Neuronal stem cell (in vitro differentiated cells): Measurements from ENCODE around the gene MYOC.

Source experiments
- DNase-seq: peaks from one replicate; pipeline ENCODE4 v3.0.0-alpha.2; 2013; ENCODE audit warnings: low spot score
- H2AFZ ChIP-seq: one replicate; pipeline ENCODE4 v1.6.1; 2013; ENCODE audit warnings: mild to moderate bottlenecking, low read length, inconsistent platforms
- H2AK5ac ChIP-seq: 2 replicates; pipeline ENCODE4 v1.6.1; 2013; ENCODE audit warnings: low read depth, mild to moderate bottlenecking, inconsistent platforms, low read length, moderate library complexity, mixed read lengths
- H2BK120ac ChIP-seq: 2 replicates; pipeline ENCODE4 v1.6.1; 2013; ENCODE audit warnings: low read depth, mild to moderate bottlenecking, inconsistent platforms, low read length, moderate library complexity, mixed read lengths
- H2BK12ac ChIP-seq: one replicate; pipeline ENCODE4 v1.6.1; 2013; ENCODE audit warnings: low read length, inconsistent platforms
- H2BK15ac ChIP-seq: 2 replicates; pipeline ENCODE4 v1.6.1; 2013; ENCODE audit warnings: mild to moderate bottlenecking, low read length, inconsistent platforms, mixed read lengths
- H2BK5ac ChIP-seq: one replicate; pipeline ENCODE4 v1.6.1; 2013; ENCODE audit warnings: inconsistent platforms, mild to moderate bottlenecking, low read length, moderate library complexity
- H3K14ac ChIP-seq: one replicate; pipeline ENCODE4 v1.6.1; 2013; ENCODE audit warnings: low read length, inconsistent platforms
- H3K18ac ChIP-seq: 2 replicates; pipeline ENCODE4 v1.6.1; 2013; ENCODE audit warnings: low read length, inconsistent platforms
- H3K23ac ChIP-seq: 2 replicates; pipeline ENCODE4 v1.6.1; 2013; ENCODE audit warnings: low read depth, mild to moderate bottlenecking, mixed read lengths, low read length, inconsistent platforms; ENCODE audit not compliant: poor library complexity
- H3K27ac ChIP-seq: replicated peaks from 3 replicates; pipeline ENCODE4 v1.5.1; 2013; ENCODE audit warnings: low read length, inconsistent platforms
- H3K27me3 ChIP-seq, 3 experiments: 2 replicates each; pipeline ENCODE4 v1.6.1; 2013; ENCODE audit warnings: low read length in 3 of 3, mild to moderate bottlenecking in 2 of 3, inconsistent platforms in 1 of 3, low read depth in 1 of 3, mixed read lengths in 1 of 3, moderate library complexity in 1 of 3; ENCODE audit not compliant: control insufficient read depth in 3 of 3, insufficient read depth in 3 of 3
- H3K36me3 ChIP-seq, 2 donors: replicated peaks in 1 of 2; 2 replicates each; pipeline ENCODE4 v1.6.1; 2013; ENCODE audit warnings: low read length in 2 of 2; ENCODE audit not compliant: control insufficient read depth in 2 of 2, insufficient read depth in 2 of 2
- H3K4ac ChIP-seq: 2 replicates; pipeline ENCODE4 v1.6.1; 2013; ENCODE audit warnings: inconsistent platforms, mild to moderate bottlenecking, low read length, moderate library complexity
- H3K4me1 ChIP-seq, 2 donors: 1 replicate in 1 of 2; 2 replicates in 1 of 2; pipeline ENCODE4 v1.6.1; 2013; ENCODE audit warnings: low read length in 2 of 2, low read depth in 1 of 2; ENCODE audit not compliant: control insufficient read depth in 2 of 2, insufficient read depth in 1 of 2
- H3K4me2 ChIP-seq: one replicate; pipeline ENCODE4 v1.6.1; 2013; ENCODE audit warnings: mild to moderate bottlenecking, low read length, inconsistent platforms; ENCODE audit not compliant: insufficient read depth, poor library complexity, severe bottlenecking
- H3K4me3 ChIP-seq, 2 donors: 2 replicates each; pipeline ENCODE4 v1.5.1; 2013; ENCODE audit warnings: low read length in 2 of 2, mild to moderate bottlenecking in 2 of 2, inconsistent platforms in 1 of 2, moderate library complexity in 1 of 2
- H3K79me1 ChIP-seq: one replicate; pipeline ENCODE4 v1.6.1; 2013; ENCODE audit warnings: low read depth, mild to moderate bottlenecking, inconsistent platforms, low read length, moderate library complexity
- H3K9ac ChIP-seq: one replicate; pipeline ENCODE4 v1.6.1; 2013; ENCODE audit warnings: mild to moderate bottlenecking, low read depth, low read length, inconsistent platforms; ENCODE audit not compliant: poor library complexity
- H3K9me3 ChIP-seq, 2 donors: replicated peaks in 1 of 2; 2 replicates each; pipeline versions ENCODE3 to v1.6.1; 2013; ENCODE audit warnings: low read length in 2 of 2, mild to moderate bottlenecking in 2 of 2, inconsistent platforms in 1 of 2, low read depth in 1 of 2, mixed read lengths in 1 of 2, moderate library complexity in 1 of 2; ENCODE audit not compliant: control insufficient read depth in 2 of 2, insufficient read depth in 1 of 2
- H4K8ac ChIP-seq: one replicate; pipeline ENCODE4 v1.6.1; 2013; ENCODE audit warnings: low read depth, mild to moderate bottlenecking, inconsistent platforms, low read length, moderate library complexity
- H4K91ac ChIP-seq: one replicate; pipeline ENCODE4 v1.6.1; 2013; ENCODE audit warnings: low read length, low read depth, mild to moderate bottlenecking, inconsistent platforms; ENCODE audit not compliant: poor library complexity
- WGBS, 2 donors: extraction: QIAGEN DNeasy Blood & Tissue Kit; methylation state at CpG; one replicate each; pipeline ENCODE4 v1.1.7; 2013; ENCODE audit warnings: missing lambda C conversion rate in 2 of 2, mixed read lengths in 1 of 2; ENCODE audit not compliant: insufficient read length in 2 of 2, insufficient replicate concordance in 1 of 2; ENCODE audit errors: extremely low coverage in 2 of 2; 5-methylcytosine and 5-hydroxymethylcytosine counted together

MYOC gene

GRCh38 chr1:171646249-171646560 lies 6.3 kb downstream of the MYOC start:
- no peak overlapping the region for H2AFZ ChIP-seq
- H2AK5ac ChIP-seq, result no peak overlapping the region
- H2BK12ac ChIP-seq, result no peak overlapping the region
- H2BK15ac ChIP-seq, result no peak overlapping the region
- no peak overlapping the region for H3K14ac ChIP-seq
- H3K4me2 ChIP-seq, result no peak overlapping the region
- H3K4me3 ChIP-seq, result no peak overlapping the region
- H3K18ac ChIP-seq, result no peak overlapping the region
- H3K4me1 ChIP-seq, result peaks cover 0 to 3% of the 10 kb centered on the region in 2 donors
- no peak overlapping the region for H3K23ac ChIP-seq
- H4K91ac ChIP-seq, result no peak overlapping the region
- H3K27ac ChIP-seq, result no peak overlapping the region
- no peak for DNase-seq
- no peaks in the 10 kb centered on the region for H3K36me3 ChIP-seq
- H2BK120ac ChIP-seq, result no peak overlapping the region
- H2BK5ac ChIP-seq, result no peak overlapping the region
- no CpG with 5 or more reads among the region's 1 CpG for WGBS, 2 donors
- H4K8ac ChIP-seq, result no peak overlapping the region
- no peak overlapping the region for H3K9ac ChIP-seq
- no peaks in the 10 kb centered on the region for H3K79me1 ChIP-seq
- H3K4ac ChIP-seq, result no peak overlapping the region
- H3K9me3 ChIP-seq, result no peaks in the 10 kb centered on the region
- H3K27me3 ChIP-seq, result peaks cover 0 to 13% (median 0%) of the 10 kb centered on the region in 3 experiments

GRCh38 chr1:171645553-171646248 lies 6.8 kb downstream of the MYOC start:
- Histone ChIP-seq H3K9me3 (no peaks in the 10 kb centered on the region), H3K18ac (no peak overlapping the region), H4K91ac (no peak overlapping the region), H3K14ac (no peak overlapping the region), H3K27ac (no peak overlapping the region), H3K27me3 (peaks cover 0 to 11% (median 0%) of the 10 kb centered on the region in 3 experiments), H2BK15ac (peak overlapping the region; percentile 72), H3K9ac (no peak overlapping the region), H2BK12ac (no peak overlapping the region), H3K4me3 (no peak overlapping the region), H2AFZ (peak overlapping the region; percentile 87), H2BK120ac (no peak overlapping the region), H3K4me2 (no peak overlapping the region), H3K79me1 (no peaks in the 10 kb centered on the region), H3K36me3 (no peaks in the 10 kb centered on the region), H3K23ac (no peak overlapping the region), H4K8ac (no peak overlapping the region), H3K4me1 (peaks cover 0 to 3% of the 10 kb centered on the region in 2 donors), H3K4ac (no peak overlapping the region), H2AK5ac (no peak overlapping the region), H2BK5ac (no peak overlapping the region)
- DNase-seq, result no peak
- WGBS, 2 donors, result no CpG with 5 or more reads among the region's 8 CpGs

GRCh38 chr1:171644805-171645483 lies 7.5 kb downstream of the MYOC start:
- no CpG with 5 or more reads among the region's 15 CpGs for WGBS, 2 donors
- Histone ChIP-seq H4K91ac (no peak overlapping the region), H3K9me3 (no peaks in the 10 kb centered on the region), H2BK5ac (no peak overlapping the region), H3K79me1 (no peaks in the 10 kb centered on the region), H2AK5ac (peak overlapping the region; percentile 56), H3K27ac (no peak overlapping the region), H4K8ac (peak overlapping the region; percentile 99), H2AFZ (peak overlapping the region; percentile 87), H3K23ac (peak overlapping the region; percentile 76), H3K18ac (peak overlapping the region; percentile 92), H2BK12ac (peak overlapping the region; percentile 64), H2BK15ac (peak overlapping the region; percentile 72), H3K14ac (peak overlapping the region; percentile 14), H3K4me3 (peak overlapping the region in 1 of 2 donors; percentile 9), H3K4me2 (no peak overlapping the region), H3K36me3 (no peaks in the 10 kb centered on the region), H3K4ac (peak overlapping the region; percentile 87), H3K27me3 (peaks cover 0 to 11% (median 0%) of the 10 kb centered on the region in 3 experiments), H3K4me1 (peaks cover 0 to 3% of the 10 kb centered on the region in 2 donors), H2BK120ac (no peak overlapping the region), H3K9ac (no peak overlapping the region)
- peak; percentile 85 for DNase-seq

- Histone ChIP-seq H3K14ac (no peak overlapping the region), H3K4me2 (no peak overlapping the region), H3K27me3 (peaks cover 0 to 12% (median 0%) of the 10 kb centered on the region in 3 experiments), H3K9ac (no peak overlapping the region), H2BK120ac (no peak overlapping the region), H2BK12ac (no peak overlapping the region), H4K8ac (no peak overlapping the region), H2BK15ac (no peak overlapping the region), H3K18ac (peak overlapping the region; percentile 78), H3K27ac (no peak overlapping the region), H2AK5ac (peak overlapping the region; percentile 81), H3K23ac (no peak overlapping the region), H3K79me1 (no peaks in the 10 kb centered on the region), H3K4me1 (peaks cover 0 to 3% of the 10 kb centered on the region in 2 donors), H4K91ac (no peak overlapping the region), H3K36me3 (no peaks in the 10 kb centered on the region), H2AFZ (no peak overlapping the region), H3K4ac (no peak overlapping the region), H3K9me3 (no peaks in the 10 kb centered on the region), H3K4me3 (no peak overlapping the region), H2BK5ac (no peak overlapping the region)
- no peak for DNase-seq
- no CpG with 5 or more reads among the region's 8 CpGs for WGBS, 2 donors
Measured at GRCh38 chr1:171643156-171643555, 9.3 kb downstream of the MYOC start.
